HEK293 (cell line): ENCODE measurements around the gene TBXA2R.
A peak's percentile ranks its signal among the peaks of the same experiment; 100 is the strongest.

ENCODE experiments used
- CTCF ChIA-PET: fragments of 350-600 bp; formaldehyde crosslinking; extraction: SDS; loops from one replicate; lab custom pipeline; 2021; ENCODE audit warnings: antibody characterized with exemption; lab: Yijun Ruan, JAX
- POLR2A ChIA-PET: fragments of 300-600 bp; formaldehyde crosslinking; extraction: SDS; loops from one replicate; lab custom pipeline; 2020; ENCODE audit warnings: antibody characterized with exemption, inconsistent platforms; lab: Yijun Ruan, JAX
- H3K27ac ChIP-seq: fragments of 200-500 bp; sonication (Bioruptor generic); 2 replicates; pipeline ENCODE4 v1.5.1; 2014; ENCODE audit warnings: low read depth, low read length, control low read depth, inconsistent platforms; ENCODE audit errors: extremely low read depth
- H3K36me3 ChIP-seq, 2 experiments: fragments of 200-500 bp in 1 of 2; sonication (Bioruptor generic) in 1 of 2; 1 replicate in 1 of 2; 2 replicates in 1 of 2; pipeline ENCODE4 v1.5.1; 2014 to 2017; ENCODE audit warnings: inconsistent platforms in 2 of 2, low read length in 2 of 2; ENCODE audit not compliant: control insufficient read depth in 2 of 2, insufficient read depth in 1 of 2
- H3K4me1 ChIP-seq: fragments of 200-500 bp; sonication (Bioruptor generic); 2 replicates; pipeline ENCODE4 v1.5.1; 2014; ENCODE audit warnings: mild to moderate bottlenecking, low read length, inconsistent platforms; ENCODE audit not compliant: control insufficient read depth, insufficient read depth
- H3K4me3 ChIP-seq: 2 replicates; pipeline ENCODE4 v1.5.1; 2011; ENCODE audit warnings: low read depth, mild to moderate bottlenecking, control low read depth, low read length, moderate library complexity
- H3K9me3 ChIP-seq: fragments of 200-500 bp; sonication (Bioruptor generic); 2 replicates; pipeline ENCODE4 v1.5.1; 2014; ENCODE audit warnings: low read depth, low read length, inconsistent platforms; ENCODE audit not compliant: control insufficient read depth, insufficient read depth
- EGR2 ChIP-seq: fragments of 450-650 bp; formaldehyde crosslinking; IDR thresholded peaks from 2 replicates; pipeline ENCODE4 v1.5.1; 2016; ENCODE audit warnings: low read depth, missing biosample characterization, missing genetic modification characterization
- GLI2 ChIP-seq: fragments of 450-650 bp; formaldehyde crosslinking; IDR thresholded peaks from 2 replicates; pipeline ENCODE4; 2017; ENCODE audit warnings: missing biosample characterization, missing genetic modification characterization, low read depth, borderline replicate concordance
- SCRT2 ChIP-seq: fragments of 450-650 bp; formaldehyde crosslinking; IDR thresholded peaks from 2 replicates; pipeline ENCODE4 v1.5.1; 2016; ENCODE audit warnings: missing biosample characterization, missing genetic modification characterization
- SP2 ChIP-seq: fragments of 450-650 bp; formaldehyde crosslinking; IDR thresholded peaks from 2 replicates; pipeline ENCODE4 v1.5.1; 2016; ENCODE audit warnings: missing biosample characterization, missing genetic modification characterization
- ZBTB17 ChIP-seq: fragments of 450-650 bp; formaldehyde crosslinking; IDR thresholded peaks from 2 replicates; pipeline ENCODE4 v1.5.1; 2016; ENCODE audit warnings: missing biosample characterization, missing genetic modification characterization
- ZBTB21 ChIP-seq: fragments of 450-650 bp; formaldehyde crosslinking; IDR thresholded peaks from 2 replicates; pipeline ENCODE4 v1.5.1; 2017; ENCODE audit warnings: missing biosample characterization, missing genetic modification characterization
- ZEB2 ChIP-seq: fragments of 450-650 bp; formaldehyde crosslinking; IDR thresholded peaks from 2 replicates; pipeline ENCODE4 v1.5.1; 2016; ENCODE audit warnings: missing biosample characterization, missing genetic modification characterization
- ZFHX2 ChIP-seq: fragments of 450-650 bp; formaldehyde crosslinking; conservative IDR thresholded peaks from 2 replicates; pipeline ENCODE4 v1.5.1; 2016; ENCODE audit warnings: missing biosample characterization, missing genetic modification characterization
- ZNF112 ChIP-seq: fragments of 450-650 bp; formaldehyde crosslinking; IDR thresholded peaks from 2 replicates; pipeline ENCODE4 v1.5.0; 2017; ENCODE audit warnings: missing biosample characterization, missing genetic modification characterization
- ZNF174 ChIP-seq: fragments of 450-650 bp; formaldehyde crosslinking; IDR thresholded peaks from 2 replicates; pipeline ENCODE4 v1.5.0; 2017; ENCODE audit warnings: missing biosample characterization, mild to moderate bottlenecking, missing genetic modification characterization
- ZNF175 ChIP-seq: fragments of 450-650 bp; formaldehyde crosslinking; IDR thresholded peaks from 2 replicates; pipeline ENCODE4 v1.5.1; 2016; ENCODE audit warnings: missing biosample characterization, missing genetic modification characterization
- ZNF202 ChIP-seq: fragments of 450-650 bp; formaldehyde crosslinking; IDR thresholded peaks from 2 replicates; pipeline ENCODE4 v1.5.1; 2016; ENCODE audit warnings: missing biosample characterization, missing genetic modification characterization, borderline replicate concordance
- ZNF274 ChIP-seq, 2 experiments: fragments of 200-500 bp in 1 of 2; fragments of 450-650 bp in 1 of 2; sonication (Bioruptor generic) in 1 of 2; formaldehyde crosslinking in 1 of 2; IDR thresholded peaks; 2 replicates each; pipeline versions ENCODE4 v1.5.1 to v1.6.1; 2014 to 2016; ENCODE audit warnings: borderline replicate concordance in 1 of 2, inconsistent platforms in 1 of 2, low read length in 1 of 2, missing biosample characterization in 1 of 2, missing genetic modification characterization in 1 of 2
- ZNF311 ChIP-seq: fragments of 450-650 bp; formaldehyde crosslinking; IDR thresholded peaks from 2 replicates; pipeline ENCODE4 v1.5.1; 2017; ENCODE audit warnings: missing biosample characterization, missing genetic modification characterization, borderline replicate concordance
- ZNF335 ChIP-seq: fragments of 450-650 bp; formaldehyde crosslinking; conservative IDR thresholded peaks from 2 replicates; pipeline ENCODE4 v1.5.1; 2016; ENCODE audit warnings: missing biosample characterization, missing genetic modification characterization
- ZNF548 ChIP-seq: fragments of 450-650 bp; formaldehyde crosslinking; IDR thresholded peaks from 2 replicates; pipeline ENCODE4 v1.5.1; 2016; ENCODE audit warnings: missing biosample characterization, missing genetic modification characterization
- ZNF610 ChIP-seq: fragments of 450-650 bp; formaldehyde crosslinking; IDR thresholded peaks from 2 replicates; pipeline ENCODE4 v1.5.1; 2016; ENCODE audit warnings: missing biosample characterization, missing genetic modification characterization, borderline replicate concordance
- ZNF624 ChIP-seq: fragments of 450-650 bp; formaldehyde crosslinking; IDR thresholded peaks from 2 replicates; pipeline ENCODE4 v1.5.1; 2017; ENCODE audit warnings: missing biosample characterization, missing genetic modification characterization
- ZNF670 ChIP-seq: fragments of 450-650 bp; formaldehyde crosslinking; IDR thresholded peaks from 2 replicates; pipeline ENCODE4 v1.5.1; 2016; ENCODE audit warnings: missing biosample characterization, missing genetic modification characterization, low read depth
- ZNF791 ChIP-seq: fragments of 450-650 bp; formaldehyde crosslinking; IDR thresholded peaks from 2 replicates; pipeline ENCODE4 v1.5.1; 2016; ENCODE audit warnings: missing biosample characterization, missing genetic modification characterization
- ZSCAN30 ChIP-seq: fragments of 450-650 bp; IDR thresholded peaks from 2 replicates; pipeline ENCODE4 v1.5.1; 2018; ENCODE audit warnings: missing biosample characterization, mild to moderate bottlenecking, missing genetic modification characterization, moderate library complexity
- ZXDB ChIP-seq: fragments of 450-650 bp; formaldehyde crosslinking; IDR thresholded peaks from 2 replicates; pipeline ENCODE4 v1.5.1; 2016; ENCODE audit warnings: missing biosample characterization, missing genetic modification characterization
- TF ChIP-seq, protein P1 (sequence below): fragments of 450-650 bp; formaldehyde crosslinking; optimal IDR thresholded peaks from 2 replicates; pipeline ENCODE3; 2016; ENCODE audit warnings: missing biosample characterization, mild to moderate bottlenecking, missing genetic modification characterization
- TF ChIP-seq, protein P2 (sequence below): fragments of 450-650 bp; formaldehyde crosslinking; IDR thresholded peaks from 2 replicates; pipeline ENCODE4 v1.5.1; 2016; ENCODE audit warnings: missing biosample characterization, missing genetic modification characterization
- TF ChIP-seq, protein P3 (sequence below): fragments of 450-650 bp; formaldehyde crosslinking; IDR thresholded peaks from 2 replicates; pipeline ENCODE4 v1.5.1; 2016; ENCODE audit warnings: missing biosample characterization, missing genetic modification characterization
- TF ChIP-seq, protein P4 (sequence below): fragments of 450-650 bp; formaldehyde crosslinking; IDR thresholded peaks from 2 replicates; pipeline ENCODE4 v1.5.1; 2016; ENCODE audit warnings: missing biosample characterization, missing genetic modification characterization
- TF ChIP-seq, protein P5 (sequence below): fragments of 450-650 bp; formaldehyde crosslinking; IDR thresholded peaks from 2 replicates; pipeline ENCODE4; 2016; ENCODE audit warnings: missing biosample characterization, missing genetic modification characterization

The TBXA2R gene

DNA sequence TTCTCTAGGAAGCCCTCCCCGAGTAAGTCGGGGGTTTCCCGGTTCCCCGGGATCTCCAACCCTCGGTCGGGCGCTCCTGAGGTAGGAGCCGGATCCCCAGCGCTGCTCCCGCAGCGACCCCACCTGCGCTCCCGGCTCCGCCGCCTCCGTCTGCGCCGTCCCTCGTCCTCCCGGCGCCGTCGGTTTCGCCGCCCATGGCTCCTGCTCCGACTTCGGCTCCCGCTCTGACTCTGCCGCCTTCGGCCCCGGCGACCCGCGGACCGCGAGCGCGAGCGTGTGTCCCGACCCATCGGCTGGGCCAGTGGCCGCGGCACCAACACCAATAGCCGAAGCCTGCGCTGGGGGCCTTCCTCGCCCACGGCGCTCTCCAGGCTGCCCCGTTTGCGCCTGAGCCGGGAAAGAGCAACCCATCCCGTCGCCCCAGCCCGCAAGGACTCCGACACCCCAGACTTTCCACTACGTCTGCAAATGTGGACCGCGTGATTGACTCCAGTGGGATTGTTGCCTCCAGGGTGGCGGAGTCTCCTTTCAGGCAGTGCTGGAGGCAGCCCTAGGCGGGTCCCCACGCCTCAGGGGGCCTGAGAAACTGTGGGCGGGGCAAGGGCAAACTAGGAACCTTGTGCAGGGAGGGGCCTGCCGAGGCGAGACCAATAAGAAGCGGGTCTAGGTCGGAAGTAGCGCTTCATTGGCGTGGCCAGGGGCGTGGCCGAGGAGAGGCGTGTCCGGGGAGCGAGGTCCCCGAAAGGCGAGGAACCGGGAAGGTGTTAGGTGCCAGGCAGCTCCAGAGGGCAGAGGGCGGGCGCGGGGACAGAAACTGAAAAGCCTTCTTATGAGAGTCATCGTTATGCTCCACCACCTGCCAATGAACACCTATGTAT lies 20.0 kb upstream of the TBXA2R start, which contains the start of gene CACTIN (continued):
- TF ChIP-seq, protein P1, sequence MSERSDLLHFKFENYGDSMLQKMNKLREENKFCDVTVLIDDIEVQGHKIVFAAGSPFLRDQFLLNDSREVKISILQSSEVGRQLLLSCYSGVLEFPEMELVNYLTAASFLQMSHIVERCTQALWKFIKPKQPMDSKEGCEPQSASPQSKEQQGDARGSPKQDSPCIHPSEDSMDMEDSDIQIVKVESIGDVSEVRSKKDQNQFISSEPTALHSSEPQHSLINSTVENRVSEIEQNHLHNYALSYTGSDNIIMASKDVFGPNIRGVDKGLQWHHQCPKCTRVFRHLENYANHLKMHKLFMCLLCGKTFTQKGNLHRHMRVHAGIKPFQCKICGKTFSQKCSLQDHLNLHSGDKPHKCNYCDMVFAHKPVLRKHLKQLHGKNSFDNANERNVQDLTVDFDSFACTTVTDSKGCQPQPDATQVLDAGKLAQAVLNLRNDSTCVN (tag by site-specific recombination): peak; percentile 97
- TF ChIP-seq ZFHX2 (tag by site-specific recombination) (peak; percentile 99), ZNF175 (tag by site-specific recombination) (no peak), ZNF202 (tag by site-specific recombination) (no peak), ZNF670 (tag by site-specific recombination) (no peak)
- TF ChIP-seq, protein P2, sequence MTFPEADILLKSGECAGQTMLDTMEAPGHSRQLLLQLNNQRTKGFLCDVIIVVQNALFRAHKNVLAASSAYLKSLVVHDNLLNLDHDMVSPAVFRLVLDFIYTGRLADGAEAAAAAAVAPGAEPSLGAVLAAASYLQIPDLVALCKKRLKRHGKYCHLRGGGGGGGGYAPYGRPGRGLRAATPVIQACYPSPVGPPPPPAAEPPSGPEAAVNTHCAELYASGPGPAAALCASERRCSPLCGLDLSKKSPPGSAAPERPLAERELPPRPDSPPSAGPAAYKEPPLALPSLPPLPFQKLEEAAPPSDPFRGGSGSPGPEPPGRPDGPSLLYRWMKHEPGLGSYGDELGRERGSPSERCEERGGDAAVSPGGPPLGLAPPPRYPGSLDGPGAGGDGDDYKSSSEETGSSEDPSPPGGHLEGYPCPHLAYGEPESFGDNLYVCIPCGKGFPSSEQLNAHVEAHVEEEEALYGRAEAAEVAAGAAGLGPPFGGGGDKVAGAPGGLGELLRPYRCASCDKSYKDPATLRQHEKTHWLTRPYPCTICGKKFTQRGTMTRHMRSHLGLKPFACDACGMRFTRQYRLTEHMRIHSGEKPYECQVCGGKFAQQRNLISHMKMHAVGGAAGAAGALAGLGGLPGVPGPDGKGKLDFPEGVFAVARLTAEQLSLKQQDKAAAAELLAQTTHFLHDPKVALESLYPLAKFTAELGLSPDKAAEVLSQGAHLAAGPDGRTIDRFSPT (tag by site-specific recombination): peak; percentile 64; the same call in 1 of the 2 replicates

DNA sequence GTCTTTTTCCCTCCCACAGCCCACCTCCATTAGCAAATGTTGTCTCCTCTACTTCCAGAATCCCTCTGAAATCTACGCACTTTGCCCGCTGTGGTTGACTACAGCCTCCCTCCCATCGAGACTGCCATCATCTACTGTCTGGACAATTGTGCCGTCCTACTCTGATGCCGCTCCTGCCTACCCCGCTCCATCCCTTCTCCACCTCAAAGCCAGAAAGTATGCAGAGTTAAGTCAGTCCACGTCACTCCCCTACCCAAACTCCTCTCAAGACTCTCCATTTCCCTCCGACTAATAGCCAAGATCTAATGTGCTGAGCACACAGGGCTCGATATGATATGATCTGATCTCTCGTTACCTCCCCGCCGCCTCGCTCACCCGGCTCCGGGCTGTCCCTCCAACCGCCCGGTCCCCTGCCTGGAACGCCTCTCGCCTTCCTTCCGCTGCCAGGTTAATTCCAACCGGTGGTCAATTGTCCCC lies 19.4 kb upstream of the TBXA2R start:
- peaks cover 0 to 21% of the 10 kb centered on the region in 2 experiments; a peak in 2 of 3 replicates for H3K36me3 ChIP-seq
- peak overlapping the region; percentile 97 for H3K27ac ChIP-seq
- ChIA-PET POLR2A (no interaction called here), CTCF (interaction anchor here (1.0 kb wide), 1 partner anchor 81 kb away, joined by 3 read pairs; no protein-coding TSS in a partner anchor)
- H3K4me1 ChIP-seq: no peaks in the 10 kb centered on the region
- peak overlapping the region; percentile 90 for H3K4me3 ChIP-seq
- H3K9me3 ChIP-seq: no peaks in the 10 kb centered on the region
- TF ChIP-seq ZNF311 (tag by site-specific recombination): no peak
- TF ChIP-seq, protein P3, sequence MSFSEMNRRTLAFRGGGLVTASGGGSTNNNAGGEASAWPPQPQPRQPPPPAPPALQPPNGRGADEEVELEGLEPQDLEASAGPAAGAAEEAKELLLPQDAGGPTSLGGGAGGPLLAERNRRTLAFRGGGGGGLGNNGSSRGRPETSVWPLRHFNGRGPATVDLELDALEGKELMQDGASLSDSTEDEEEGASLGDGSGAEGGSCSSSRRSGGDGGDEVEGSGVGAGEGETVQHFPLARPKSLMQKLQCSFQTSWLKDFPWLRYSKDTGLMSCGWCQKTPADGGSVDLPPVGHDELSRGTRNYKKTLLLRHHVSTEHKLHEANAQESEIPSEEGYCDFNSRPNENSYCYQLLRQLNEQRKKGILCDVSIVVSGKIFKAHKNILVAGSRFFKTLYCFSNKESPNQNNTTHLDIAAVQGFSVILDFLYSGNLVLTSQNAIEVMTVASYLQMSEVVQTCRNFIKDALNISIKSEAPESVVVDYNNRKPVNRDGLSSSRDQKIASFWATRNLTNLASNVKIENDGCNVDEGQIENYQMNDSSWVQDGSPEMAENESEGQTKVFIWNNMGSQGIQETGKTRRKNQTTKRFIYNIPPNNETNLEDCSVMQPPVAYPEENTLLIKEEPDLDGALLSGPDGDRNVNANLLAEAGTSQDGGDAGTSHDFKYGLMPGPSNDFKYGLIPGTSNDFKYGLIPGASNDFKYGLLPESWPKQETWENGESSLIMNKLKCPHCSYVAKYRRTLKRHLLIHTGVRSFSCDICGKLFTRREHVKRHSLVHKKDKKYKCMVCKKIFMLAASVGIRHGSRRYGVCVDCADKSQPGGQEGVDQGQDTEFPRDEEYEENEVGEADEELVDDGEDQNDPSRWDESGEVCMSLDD: no peak
- no peak for TF ChIP-seq ZXDB
- TF ChIP-seq SCRT2: no peak
- peak; percentile 82 for TF ChIP-seq ZBTB17
- TF ChIP-seq ZNF791: no peak
- 0 out of 2 replicates have a peak, but pooled peaks have one; percentile 23 for TF ChIP-seq EGR2 (tag by site-specific recombination)
- TF ChIP-seq, protein P4, sequence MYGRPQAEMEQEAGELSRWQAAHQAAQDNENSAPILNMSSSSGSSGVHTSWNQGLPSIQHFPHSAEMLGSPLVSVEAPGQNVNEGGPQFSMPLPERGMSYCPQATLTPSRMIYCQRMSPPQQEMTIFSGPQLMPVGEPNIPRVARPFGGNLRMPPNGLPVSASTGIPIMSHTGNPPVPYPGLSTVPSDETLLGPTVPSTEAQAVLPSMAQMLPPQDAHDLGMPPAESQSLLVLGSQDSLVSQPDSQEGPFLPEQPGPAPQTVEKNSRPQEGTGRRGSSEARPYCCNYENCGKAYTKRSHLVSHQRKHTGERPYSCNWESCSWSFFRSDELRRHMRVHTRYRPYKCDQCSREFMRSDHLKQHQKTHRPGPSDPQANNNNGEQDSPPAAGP (tag by site-specific recombination): no peak
- TF ChIP-seq ZNF548: no peak
- peak; percentile 43; the same call in 1 of the 2 replicates for TF ChIP-seq ZBTB21 (tag by site-specific recombination)
- no peak for TF ChIP-seq ZNF624
- TF ChIP-seq ZNF610: no peak
- TF ChIP-seq, protein P5, sequence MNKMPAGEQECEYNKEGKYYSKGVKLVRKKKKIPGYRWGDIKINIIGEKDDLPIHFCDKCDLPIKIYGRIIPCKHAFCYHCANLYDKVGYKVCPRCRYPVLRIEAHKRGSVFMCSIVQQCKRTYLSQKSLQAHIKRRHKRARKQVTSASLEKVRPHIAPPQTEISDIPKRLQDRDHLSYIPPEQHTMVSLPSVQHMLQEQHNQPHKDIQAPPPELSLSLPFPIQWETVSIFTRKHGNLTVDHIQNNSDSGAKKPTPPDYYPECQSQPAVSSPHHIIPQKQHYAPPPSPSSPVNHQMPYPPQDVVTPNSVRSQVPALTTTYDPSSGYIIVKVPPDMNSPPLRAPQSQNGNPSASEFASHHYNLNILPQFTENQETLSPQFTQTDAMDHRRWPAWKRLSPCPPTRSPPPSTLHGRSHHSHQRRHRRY: no peak
- TF ChIP-seq SP2: peak; percentile 40; the same call in 1 of the 2 replicates
- TF ChIP-seq GLI2 (tag by site-specific recombination): no peak
- no peak for TF ChIP-seq ZNF112 (tag by site-specific recombination)
- TF ChIP-seq ZNF274 (IDR thresholded peaks at IDR 0.05; ENCODE audit: low read length): no peak
- TF ChIP-seq ZNF274 (tag by site-specific recombination; IDR thresholded peaks at IDR 0.05; ENCODE audit: borderline replicate concordance): no peak
- TF ChIP-seq ZEB2 (tag by site-specific recombination): no peak
- no peak for TF ChIP-seq ZNF174 (tag by site-specific recombination)
- no peak for TF ChIP-seq ZSCAN30 (tag by site-specific recombination)
- TF ChIP-seq ZNF335: no peak
